SU-DHL-6 (cell line): ENCODE results near the gene DCAF12.

Experiments used
- H2AFZ ChIP-seq: fragments of 200-600 bp; sonication (generic); 2 replicates; pipeline ENCODE4 v1.6.1; 2014; ENCODE audit warnings: low read depth, mild to moderate bottlenecking, moderate library complexity, mixed read lengths, antibody characterized with exemption, low read length; ENCODE audit not compliant: severe bottlenecking
- H3F3A ChIP-seq: fragments of 200-600 bp; shearing (Covaris generic); 2 replicates; pipeline ENCODE4 v1.6.0; 2016; ENCODE audit warnings: antibody characterized with exemption, mild to moderate bottlenecking; ENCODE audit not compliant: insufficient read depth
- H3K27ac ChIP-seq: fragments of 200-600 bp; sonication (generic); 2 replicates; pipeline ENCODE4 v1.5.1; 2016; ENCODE audit warnings: low read depth, mild to moderate bottlenecking, low read length, moderate library complexity, mixed read lengths
- H3K27me3 ChIP-seq: fragments of 200-600 bp; sonication (generic), shearing (Covaris generic); 2 replicates; pipeline ENCODE4 v1.6.0; 2014; ENCODE audit warnings: mild to moderate bottlenecking, low read length
- H3K36me3 ChIP-seq: fragments of 200-600 bp; sonication (generic); 2 replicates; pipeline ENCODE4 v1.6.1; 2014; ENCODE audit warnings: mild to moderate bottlenecking, low read length, mixed read lengths
- H3K4me2 ChIP-seq: fragments of 300-600, 200-600 bp; shearing (Covaris generic), sonication (generic); 2 replicates; pipeline ENCODE4 v1.6.0; 2014; ENCODE audit warnings: low read length, low read depth, mild to moderate bottlenecking; ENCODE audit not compliant: poor library complexity, severe bottlenecking
- H3K4me3 ChIP-seq: fragments of 200-600 bp; sonication (generic); 2 replicates; pipeline ENCODE4 v1.5.1; 2014; ENCODE audit warnings: antibody characterized with exemption, low read length, mild to moderate bottlenecking, mixed read lengths; ENCODE audit not compliant: insufficient read depth, poor library complexity, severe bottlenecking
- H3K79me2 ChIP-seq: fragments of 200-600 bp; sonication (generic); 2 replicates; pipeline ENCODE4 v1.6.1; 2014; ENCODE audit warnings: mild to moderate bottlenecking, low read length, moderate library complexity; ENCODE audit not compliant: insufficient read depth
- H3K9ac ChIP-seq: fragments of 200-600 bp; sonication (generic); 2 replicates; pipeline ENCODE4 v1.7.0; 2014; ENCODE audit warnings: mild to moderate bottlenecking, low read length
- H3K9me2 ChIP-seq: fragments of 200-600 bp; sonication (generic); replicated peaks from 2 replicates; pipeline ENCODE4 v1.6.1; 2014; ENCODE audit warnings: low read length; ENCODE audit not compliant: insufficient read depth
- H3K9me3 ChIP-seq: fragments of 200-600 bp; sonication (generic); 2 replicates; pipeline ENCODE4 v1.6.1; 2014; ENCODE audit warnings: low read length, mixed read lengths; ENCODE audit not compliant: insufficient read depth
- H4K20me1 ChIP-seq: fragments of 200-600 bp; sonication (generic); 2 replicates; pipeline ENCODE4 v1.6.1; 2014; ENCODE audit warnings: low read depth, mild to moderate bottlenecking, antibody characterized with exemption, low read length, moderate library complexity, mixed read lengths
- EZH2phosphoT487 ChIP-seq: fragments of 200-600 bp; sonication (generic), shearing (Covaris generic); conservative IDR thresholded peaks from 2 replicates; pipeline ENCODE4 v1.6.1; 2018; ENCODE audit warnings: mild to moderate bottlenecking, antibody characterized with exemption, low read length, moderate library complexity, mixed read lengths
- TF ChIP-seq, protein P1 (sequence below): fragments of 200-600 bp; sonication (generic); IDR thresholded peaks from one replicate; pipeline ENCODE4 v1.5.1; 2017; ENCODE audit warnings: antibody characterized with exemption, mild to moderate bottlenecking, low read length, moderate library complexity; ENCODE audit not compliant: insufficient read depth, poor library complexity, severe bottlenecking

DCAF12 gene

DNA sequence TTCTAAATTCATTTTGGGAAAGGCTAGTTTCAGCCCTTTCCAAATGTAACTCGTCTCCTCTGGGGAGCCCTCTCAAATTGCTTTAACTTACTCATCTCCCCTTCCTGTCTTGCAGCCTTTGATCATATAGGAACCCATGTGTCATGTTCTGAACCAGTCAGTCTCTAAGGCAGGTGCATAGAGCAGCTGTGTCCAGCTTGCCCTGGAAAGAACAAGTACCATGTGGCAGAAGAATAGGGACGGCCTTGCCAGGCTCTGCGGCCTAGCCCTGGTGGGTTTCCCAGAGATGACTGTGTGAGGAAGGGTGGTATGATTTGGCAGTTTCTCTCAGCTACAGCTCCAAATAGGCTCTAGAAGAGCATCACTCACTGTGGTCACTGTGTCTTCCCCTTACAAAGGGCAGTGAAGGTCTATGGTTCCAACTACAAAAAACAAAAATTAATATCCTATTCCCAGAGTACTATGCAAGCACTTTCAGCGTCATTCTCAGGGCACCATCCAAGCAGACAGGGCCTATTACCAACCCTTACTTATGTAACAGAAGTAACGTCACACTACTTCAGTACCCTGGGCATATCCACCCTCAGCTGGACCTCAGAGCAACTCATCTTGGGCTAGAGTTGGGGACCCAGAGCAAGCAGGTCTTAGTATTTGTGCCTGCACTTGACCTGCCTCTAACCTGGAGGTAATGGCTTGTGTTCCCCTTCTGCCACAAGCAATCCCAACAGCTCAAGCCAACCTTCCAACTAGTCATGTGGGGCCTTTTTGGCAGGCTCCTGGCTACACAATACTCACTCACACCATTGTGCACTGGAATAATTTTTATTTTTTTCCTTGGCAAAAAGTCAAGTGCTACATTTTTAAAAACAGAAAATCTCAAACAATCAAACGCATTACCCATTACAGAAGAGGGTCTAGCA, 40.7 kb downstream of the DCAF12 start:
- no peak overlapping the region for H2AFZ ChIP-seq
- no peak overlapping the region for H3K27ac ChIP-seq
- no peak overlapping the region for H3K4me3 ChIP-seq
- TF ChIP-seq, protein P1, sequence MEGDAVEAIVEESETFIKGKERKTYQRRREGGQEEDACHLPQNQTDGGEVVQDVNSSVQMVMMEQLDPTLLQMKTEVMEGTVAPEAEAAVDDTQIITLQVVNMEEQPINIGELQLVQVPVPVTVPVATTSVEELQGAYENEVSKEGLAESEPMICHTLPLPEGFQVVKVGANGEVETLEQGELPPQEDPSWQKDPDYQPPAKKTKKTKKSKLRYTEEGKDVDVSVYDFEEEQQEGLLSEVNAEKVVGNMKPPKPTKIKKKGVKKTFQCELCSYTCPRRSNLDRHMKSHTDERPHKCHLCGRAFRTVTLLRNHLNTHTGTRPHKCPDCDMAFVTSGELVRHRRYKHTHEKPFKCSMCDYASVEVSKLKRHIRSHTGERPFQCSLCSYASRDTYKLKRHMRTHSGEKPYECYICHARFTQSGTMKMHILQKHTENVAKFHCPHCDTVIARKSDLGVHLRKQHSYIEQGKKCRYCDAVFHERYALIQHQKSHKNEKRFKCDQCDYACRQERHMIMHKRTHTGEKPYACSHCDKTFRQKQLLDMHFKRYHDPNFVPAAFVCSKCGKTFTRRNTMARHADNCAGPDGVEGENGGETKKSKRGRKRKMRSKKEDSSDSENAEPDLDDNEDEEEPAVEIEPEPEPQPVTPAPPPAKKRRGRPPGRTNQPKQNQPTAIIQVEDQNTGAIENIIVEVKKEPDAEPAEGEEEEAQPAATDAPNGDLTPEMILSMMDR = no peak
- TF ChIP-seq EZH2phosphoT487 = no peak
- H4K20me1 ChIP-seq = no peaks in the 10 kb centered on the region
- H3K9me3 ChIP-seq = no peaks in the 10 kb centered on the region
- H3K36me3 ChIP-seq = peaks cover 20% of the 10 kb centered on the region
- no peaks in the 10 kb centered on the region for H3K27me3 ChIP-seq
- H3K9ac ChIP-seq = no peak overlapping the region
- no peak overlapping the region for H3K4me2 ChIP-seq
- no peaks in the 10 kb centered on the region for H3K79me2 ChIP-seq
- H3K9me2 ChIP-seq = no peaks in the 10 kb centered on the region
- peaks cover 6% of the 10 kb centered on the region; the same call in 1 of the 2 replicates for H3F3A ChIP-seq

DNA sequence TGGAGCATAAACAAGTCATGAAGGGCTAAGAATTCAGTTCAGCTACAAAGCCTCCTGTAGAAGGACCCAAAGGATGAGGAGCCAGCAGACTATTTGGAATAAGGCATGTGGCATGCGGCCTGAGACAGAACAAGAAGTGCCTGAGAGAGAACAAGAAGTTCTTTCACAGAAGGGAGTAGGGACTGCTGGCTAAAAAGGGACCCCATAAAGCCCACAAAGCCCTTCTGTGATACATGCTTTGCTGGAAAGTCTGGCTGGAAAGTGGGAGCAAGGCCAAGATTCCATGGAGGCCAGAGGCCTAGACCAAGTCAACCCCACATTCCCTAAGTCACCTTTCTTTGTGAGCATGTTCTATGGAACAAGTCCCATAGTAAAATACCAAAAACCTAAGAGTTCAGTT, 41.9 kb downstream of the DCAF12 start:
- Histone ChIP-seq H3K9ac (no peak overlapping the region), H4K20me1 (no peaks in the 10 kb centered on the region), H3K9me2 (no peaks in the 10 kb centered on the region), H3K27me3 (no peaks in the 10 kb centered on the region), H3K79me2 (no peaks in the 10 kb centered on the region), H3K4me3 (no peak overlapping the region), H3F3A (peaks cover 6% of the 10 kb centered on the region; the same call in 1 of the 2 replicates), H3K36me3 (peaks cover 20% of the 10 kb centered on the region), H3K4me2 (no peak overlapping the region), H3K27ac (no peak overlapping the region), H3K9me3 (no peaks in the 10 kb centered on the region), H2AFZ (no peak overlapping the region)
- TF ChIP-seq, protein P1 = no peak
- no peak for TF ChIP-seq EZH2phosphoT487

DNA sequence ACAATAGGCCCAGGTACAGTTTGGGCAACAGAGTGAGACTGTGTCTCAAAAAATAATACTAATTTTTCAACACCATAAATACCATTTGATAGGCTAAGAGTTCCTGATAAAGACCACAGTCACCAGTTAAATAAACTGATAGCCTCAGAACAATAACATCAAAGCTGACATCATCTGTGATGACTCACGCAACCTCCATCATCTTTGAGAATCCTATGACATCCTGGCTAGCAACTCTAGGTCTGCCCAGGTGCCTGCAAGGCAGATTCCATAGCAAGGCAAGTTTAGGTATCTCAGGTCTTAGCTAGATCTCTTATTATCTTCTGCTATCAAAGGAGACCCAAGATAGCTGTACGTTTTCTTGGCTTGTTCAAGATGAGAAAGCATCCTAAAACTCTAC, 47.3 kb downstream of the DCAF12 start:
- Histone ChIP-seq H2AFZ (no peak overlapping the region), H3K36me3 (no peaks in the 10 kb centered on the region), H3K79me2 (no peaks in the 10 kb centered on the region), H3K4me2 (no peak overlapping the region), H3K27ac (no peak overlapping the region), H3K27me3 (no peaks in the 10 kb centered on the region), H4K20me1 (no peaks in the 10 kb centered on the region), H3K4me3 (no peak overlapping the region), H3K9me2 (no peaks in the 10 kb centered on the region), H3F3A (no peaks in the 10 kb centered on the region), H3K9ac (no peak overlapping the region), H3K9me3 (no peaks in the 10 kb centered on the region)
- TF ChIP-seq, protein P1 = no peak
- no peak for TF ChIP-seq EZH2phosphoT487
